CD4-positive, alpha-beta T cell (primary cell): ENCODE results near the gene NOS1. TPM values are rescaled to one million over a fixed set of nuclear protein-coding genes. Genes with fewer than 3 reads are reported as not detected.

Experiments used
- ATAC-seq: fragments of 200-7000 bp; cut with Tn5 transposase; one replicate; pipeline ENCODE4 v1.10.0; 2022; ENCODE audit warnings: mild to moderate bottlenecking; ENCODE audit not compliant: poor library complexity
- CTCF ChIA-PET: fragments of 350-600 bp; sonication (Branson Sonifier 250); formaldehyde crosslinking; loops from one replicate; lab custom pipeline; 2021; ENCODE audit warnings: antibody characterized with exemption, inconsistent platforms; lab: Charles Lee
- POLR2A ChIA-PET: fragments of 350-600 bp; sonication (Branson Sonifier 250); formaldehyde crosslinking; loops from one replicate; lab custom pipeline; 2021; ENCODE audit warnings: antibody characterized with exemption, inconsistent platforms; lab: Charles Lee
- DNase-seq, 14 experiments: peaks; one replicate each; pipeline ENCODE4 v3.0.0-alpha.2; 2013 to 2020; ENCODE audit warnings: mixed read lengths in 2 of 14
- H3K27ac ChIP-seq, 2 donors: one replicate each; pipeline versions ENCODE4 v1.5.1 to v1.7.0; 2013; ENCODE audit warnings: low read length in 2 of 2, low read depth in 1 of 2, mild to moderate bottlenecking in 1 of 2
- H3K27me3 ChIP-seq, 2 experiments: 1 replicate in 1 of 2; 2 replicates in 1 of 2; pipeline versions ENCODE4 v1.6.1 to v1.7.0; 2013; ENCODE audit warnings: low read length in 2 of 2, control low read depth in 1 of 2, mild to moderate bottlenecking in 1 of 2, moderate library complexity in 1 of 2; ENCODE audit not compliant: insufficient read depth in 2 of 2, control insufficient read depth in 1 of 2
- H3K36me3 ChIP-seq: one replicate; pipeline ENCODE4 v1.6.1; 2013; ENCODE audit warnings: low read length, control low read depth; ENCODE audit not compliant: insufficient read depth
- H3K4me1 ChIP-seq: one replicate; pipeline ENCODE4 v1.6.1; 2013; ENCODE audit warnings: low read length, control low read depth; ENCODE audit not compliant: insufficient read depth
- H3K4me3 ChIP-seq: one replicate; pipeline ENCODE4 v1.5.1; 2013; ENCODE audit warnings: mild to moderate bottlenecking, low read length, moderate library complexity
- H3K9me3 ChIP-seq, 2 experiments: 1 replicate in 1 of 2; 2 replicates in 1 of 2; pipeline versions ENCODE4 v1.6.1 to v1.7.0; 2013; ENCODE audit warnings: low read length in 2 of 2, mild to moderate bottlenecking in 2 of 2, control low read depth in 1 of 2, moderate library complexity in 1 of 2; ENCODE audit not compliant: control insufficient read depth in 1 of 2, insufficient read depth in 1 of 2
- H3K27ac Mint-ChIP-seq: one replicate; pipeline ENCODE4 v1.8.0; 2020; ENCODE audit warnings: mixed read lengths
- H3K27me3 Mint-ChIP-seq: one replicate; pipeline ENCODE4 v1.8.0; 2021; ENCODE audit warnings: mixed read lengths
- H3K36me3 Mint-ChIP-seq: one replicate; pipeline ENCODE4 v1.8.0; 2021; ENCODE audit warnings: low read depth, mixed read lengths
- H3K4me1 Mint-ChIP-seq: one replicate; pipeline ENCODE4 v1.8.0; 2021; ENCODE audit warnings: low read depth, mixed read lengths
- H3K4me3 Mint-ChIP-seq: one replicate; pipeline ENCODE4 v1.8.0; 2020; ENCODE audit warnings: mild to moderate bottlenecking, mixed read lengths
- H3K9me3 Mint-ChIP-seq: one replicate; pipeline ENCODE4 v1.8.0; 2020; ENCODE audit warnings: mixed read lengths
- CTCF ChIP-seq: fragments of 200-600 bp; IDR thresholded peaks from one replicate; pipeline ENCODE4 v1.8.0; 2022; ENCODE audit warnings: antibody characterized with exemption, mild to moderate bottlenecking
- intact Hi-C, 2 experiments: fragments of 100-400 bp; cut with DNase I in 1 of 2; cut with micrococcal nuclease in 1 of 2; formaldehyde crosslinking; loops; one replicate each; pipeline versions ENCODE4 v1.15.1 to v1.9.0; 2023 to 2025; cut with DNase I, micrococcal nuclease
- polyA plus RNA-seq, 2 donors: library from polyadenylated mRNA; unstranded; fragments of 120-200 nt; gene quantifications; one replicate each; pipeline ENCODE4 v1.2.1, GENCODE V29; 2013
- total RNA-seq, 174 experiments: library from RNA in 2 of 174; stranded (reverse) in 2 of 174; gene quantifications; one replicate each; pipeline ENCODE4 v1.2.3 and lab custom pipeline; 2021 to 2026

Gene NOS1
- total RNA-seq, result not detected
- not detected for polyA plus RNA-seq (2013, experiment 1 of 2)
- polyA plus RNA-seq (2013, experiment 2 of 2), result 0.01 TPM
- total RNA-seq (lab: John Stamatoyannopoulos, UW), result 0 to 0.32 (median 0) reads per million in 172 experiments

GRCh38 chr12:117361347-117361751 lies at the start of gene NOS1:
Gene NOS1 (minus strand): TSS chr12:117361626. CDS start chr12:117331069, 30,557 bp downstream.
- Histone ChIP-seq H3K4me3 (no peak within 1 kb of the TSS), H3K36me3 (no peaks in the 10 kb centered on the region), H3K4me1 (no peaks in the 10 kb centered on the region), H3K9me3 (peaks cover 0 to 25% of the 10 kb centered on the region in 2 experiments), H3K27me3 (peaks cover 34 to 49% of the 10 kb centered on the region in 2 experiments), H3K27ac (no peak within 1 kb of the TSS)
- POLR2A ChIA-PET, result no interaction called here
- Mint-ChIP-seq H3K27me3 (peaks cover 67% of the 10 kb centered on the region), H3K4me1 (no peaks in the 10 kb centered on the region), H3K36me3 (no peaks in the 10 kb centered on the region), H3K4me3 (no peak within 1 kb of the TSS), H3K9me3 (no peaks in the 10 kb centered on the region), H3K27ac (no peak within 1 kb of the TSS)
- ATAC-seq, result no peak
- no peak for DNase-seq
- CTCF ChIA-PET, result no interaction called here
- intact Hi-C loops, result no loop called here
- TF ChIP-seq CTCF, result no peak

- Mint-ChIP-seq H3K27me3 (peaks cover 13% of the 10 kb centered on the region), H3K27ac (no peak overlapping the region), H3K4me1 (no peaks in the 10 kb centered on the region), H3K36me3 (no peaks in the 10 kb centered on the region), H3K4me3 (no peak overlapping the region), H3K9me3 (peaks cover 2% of the 10 kb centered on the region)
- DNase-seq, result no peak
- no peaks in the 10 kb centered on the region for H3K27me3 ChIP-seq
- ChIA-PET CTCF (no interaction called here), POLR2A (no interaction called here)
- H3K9me3 ChIP-seq, result peaks cover 0 to 26% of the 10 kb centered on the region in 2 experiments
- no peak for ATAC-seq
- no peaks in the 10 kb centered on the region for H3K4me1 ChIP-seq
- no peak for TF ChIP-seq CTCF
- H3K36me3 ChIP-seq, result no peaks in the 10 kb centered on the region
- intact Hi-C loops, result no loop called here
- H3K27ac ChIP-seq, result no peak overlapping the region
- no peak overlapping the region for H3K4me3 ChIP-seq
These were observed 47.9 kb upstream of the NOS1 start for GRCh38 chr12:117409286-117409685.

GRCh38 chr12:117408161-117408791 lies 46.9 kb upstream of the NOS1 start:
- H3K9me3 ChIP-seq, result peaks cover 1 to 26% of the 10 kb centered on the region in 2 experiments
- DNase-seq (no peak), ATAC-seq (no peak)
- H3K9me3 Mint-ChIP-seq, result peaks cover 4% of the 10 kb centered on the region
- H3K27me3 ChIP-seq, result no peaks in the 10 kb centered on the region
- H3K4me3 ChIP-seq, result no peak overlapping the region
- TF ChIP-seq CTCF, result no peak
- H3K27me3 Mint-ChIP-seq, result peaks cover 16% of the 10 kb centered on the region
- POLR2A ChIA-PET, result no interaction called here
- H3K4me1 Mint-ChIP-seq, result no peaks in the 10 kb centered on the region
- no peaks in the 10 kb centered on the region for H3K36me3 ChIP-seq
- H3K27ac ChIP-seq, result no peak overlapping the region
- CTCF ChIA-PET, result no interaction called here
- no peak overlapping the region for H3K4me3 Mint-ChIP-seq
- no peaks in the 10 kb centered on the region for H3K36me3 Mint-ChIP-seq
- intact Hi-C loops, result no loop called here
- H3K4me1 ChIP-seq, result no peaks in the 10 kb centered on the region
- no peak overlapping the region for H3K27ac Mint-ChIP-seq
